ENCODE measurements around the gene ANO7.

The ANO7 gene

GRCh38 chr2:241173557-241173956 lies 14.9 kb upstream of the ANO7 start:
- no peaks in the 10 kb centered on the region for H3F3A ChIP-seq (ENCODE audit: insufficient read depth, low read length)
- no peaks in the 10 kb centered on the region for H3K9me3 ChIP-seq (replicated peaks; ENCODE audit: insufficient read depth, low read length)
- H2AFZ ChIP-seq (ENCODE audit: low read length), result no peak overlapping the region
- H4K20me1 ChIP-seq (ENCODE audit: insufficient read depth, low read length), result no peaks in the 10 kb centered on the region
- H3K27ac ChIP-seq (ENCODE audit: low read length), result no peak overlapping the region
- H3K79me2 ChIP-seq (ENCODE audit: low read length), result no peaks in the 10 kb centered on the region
- H3K4me1 ChIP-seq (ENCODE audit: low read length), result no peaks in the 10 kb centered on the region
- TF ChIP-seq CTCF (IDR thresholded peaks at IDR 0.05; ENCODE audit: low read length), result no peak
- TF ChIP-seq EZH2phosphoT487 (IDR thresholded peaks at IDR 0.05; ENCODE audit: low read length), result no peak
- TF ChIP-seq EZH2 (optimal IDR thresholded peaks at IDR 0.05; ENCODE audit: low read depth, low read length), result no peak
- H3K36me3 ChIP-seq (replicated peaks; ENCODE audit: insufficient read depth, low read length), result no peaks in the 10 kb centered on the region
- H3K27me3 ChIP-seq (replicated peaks; ENCODE audit: insufficient read depth, low read length), result no peaks in the 10 kb centered on the region
- H3K4me2 ChIP-seq (ENCODE audit: low read depth, low read length), result no peak overlapping the region
- H3K4me3 ChIP-seq (ENCODE audit: low read length), result no peak overlapping the region
- H3K9me2 ChIP-seq (replicated peaks; ENCODE audit: insufficient read depth, low read length), result no peaks in the 10 kb centered on the region
- H3K9ac ChIP-seq (ENCODE audit: low read length), result no peak overlapping the region
- DNase-seq, result no peak

GRCh38 chr2:241177526-241178334 lies 10.7 kb upstream of the ANO7 start:
- Histone ChIP-seq H3K4me3 (ENCODE audit: low read length) (no peak overlapping the region), H3K79me2 (ENCODE audit: low read length) (no peaks in the 10 kb centered on the region), H3K4me2 (ENCODE audit: low read depth, low read length) (no peak overlapping the region), H4K20me1 (ENCODE audit: insufficient read depth, low read length) (no peaks in the 10 kb centered on the region), H3K9me3 (replicated peaks; ENCODE audit: insufficient read depth, low read length) (no peaks in the 10 kb centered on the region), H3K9me2 (replicated peaks; ENCODE audit: insufficient read depth, low read length) (no peaks in the 10 kb centered on the region), H3K27ac (ENCODE audit: low read length) (no peak overlapping the region), H3K27me3 (replicated peaks; ENCODE audit: insufficient read depth, low read length) (no peaks in the 10 kb centered on the region), H2AFZ (ENCODE audit: low read length) (no peak overlapping the region), H3K4me1 (ENCODE audit: low read length) (no peaks in the 10 kb centered on the region), H3K36me3 (replicated peaks; ENCODE audit: insufficient read depth, low read length) (no peaks in the 10 kb centered on the region), H3F3A (ENCODE audit: insufficient read depth, low read length) (no peaks in the 10 kb centered on the region), H3K9ac (ENCODE audit: low read length) (no peak overlapping the region)
- no peak for TF ChIP-seq EZH2phosphoT487 (IDR thresholded peaks at IDR 0.05; ENCODE audit: low read length)
- no peak for TF ChIP-seq CTCF (IDR thresholded peaks at IDR 0.05; ENCODE audit: low read length)
- TF ChIP-seq EZH2 (optimal IDR thresholded peaks at IDR 0.05; ENCODE audit: low read depth, low read length), result no peak
- no peak for DNase-seq

- Histone ChIP-seq H3K9me3 (replicated peaks; ENCODE audit: insufficient read depth, low read length) (no peaks in the 10 kb centered on the region), H3K9me2 (replicated peaks; ENCODE audit: insufficient read depth, low read length) (no peaks in the 10 kb centered on the region), H4K20me1 (ENCODE audit: insufficient read depth, low read length) (no peaks in the 10 kb centered on the region), H3K27me3 (replicated peaks; ENCODE audit: insufficient read depth, low read length) (no peaks in the 10 kb centered on the region), H3F3A (ENCODE audit: insufficient read depth, low read length) (no peaks in the 10 kb centered on the region), H3K79me2 (ENCODE audit: low read length) (no peaks in the 10 kb centered on the region), H2AFZ (ENCODE audit: low read length) (no peak overlapping the region), H3K4me1 (ENCODE audit: low read length) (no peaks in the 10 kb centered on the region), H3K4me2 (ENCODE audit: low read depth, low read length) (no peak overlapping the region), H3K9ac (ENCODE audit: low read length) (no peak overlapping the region), H3K4me3 (ENCODE audit: low read length) (no peak overlapping the region), H3K27ac (ENCODE audit: low read length) (no peak overlapping the region), H3K36me3 (replicated peaks; ENCODE audit: insufficient read depth, low read length) (no peaks in the 10 kb centered on the region)
- no peak for TF ChIP-seq EZH2 (optimal IDR thresholded peaks at IDR 0.05; ENCODE audit: low read depth, low read length)
- no peak for TF ChIP-seq EZH2phosphoT487 (IDR thresholded peaks at IDR 0.05; ENCODE audit: low read length)
- no peak for TF ChIP-seq CTCF (IDR thresholded peaks at IDR 0.05; ENCODE audit: low read length)
- no peak for DNase-seq
Observed at GRCh38 chr2:241178961-241179360, 9.5 kb upstream of the ANO7 start.

Data from MM.1S (cell line).